KBM-7 (cell line): Measurements from ENCODE around the gene NDUFA11.
A peak's percentile ranks its signal among the peaks of the same experiment; 100 is the strongest.

Experiments used
- DNase-seq: peaks from one replicate; pipeline ENCODE4 v3.0.0-alpha.2; 2015
- in situ Hi-C: fragments of 300-500 bp; cut with MboI; formaldehyde crosslinking; loops from 2 replicates; pipeline ENCODE4 v1.14.3; 2020; ENCODE audit warnings: low sequenced_read_pairs, low pct_unique_long_range_greater_than_20kb, mixed read lengths

NDUFA11 gene

GRCh38 chr19:5903624-5904351, at the start of gene NDUFA11:
Gene NDUFA11 (minus strand): TSS chr19:5903790. CDS start chr19:5903708, 82 bp downstream.
- in situ Hi-C loops, result no loop called here
- peak; percentile 97 for DNase-seq

- no peak for DNase-seq
- in situ Hi-C loops, result no loop called here
These were observed 49.5 kb upstream of the NDUFA11 start for GRCh38 chr19:5953030-5953589.

- in situ Hi-C loops, result no loop called here
- no peak for DNase-seq
These were observed 48.8 kb upstream of the NDUFA11 start for GRCh38 chr19:5952193-5953029.

- in situ Hi-C loops, result no loop called here
These were observed 47.8 kb upstream of the NDUFA11 start for GRCh38 chr19:5951338-5951861.

GRCh38 chr19:5950741-5951140, 47.2 kb upstream of the NDUFA11 start:
- DNase-seq, result no peak
- in situ Hi-C loops, result no loop called here

More at GRCh38 chr19:5951338-5951861, 47.8 kb upstream of the NDUFA11 start:
- DNase-seq, result no peak

- in situ Hi-C loops, result no loop called here
- DNase-seq, result no peak
These were observed 46.3 kb upstream of the NDUFA11 start for GRCh38 chr19:5949792-5950305.

GRCh38 chr19:5948752-5949564, 45.4 kb upstream of the NDUFA11 start:
- no peak for DNase-seq
- in situ Hi-C loops, result no loop called here

- in situ Hi-C loops, result no loop called here
- no peak for DNase-seq
These were observed 43.8 kb upstream of the NDUFA11 start for GRCh38 chr19:5947435-5947834.

GRCh38 chr19:5943623-5944022, 40.0 kb upstream of the NDUFA11 start:
- in situ Hi-C loops, result no loop called here
- no peak for DNase-seq

GRCh38 chr19:5943045-5943444, 39.5 kb upstream of the NDUFA11 start:
- in situ Hi-C loops, result no loop called here
- no peak for DNase-seq

GRCh38 chr19:5941673-5942072, 38.1 kb upstream of the NDUFA11 start:
- in situ Hi-C loops, result no loop called here
- DNase-seq, result no peak

- in situ Hi-C loops, result no loop called here
- no peak for DNase-seq
These were observed 36.9 kb upstream of the NDUFA11 start for GRCh38 chr19:5940260-5941208.

- in situ Hi-C loops, result no loop called here
- no peak for DNase-seq
These were observed 34.0 kb upstream of the NDUFA11 start for GRCh38 chr19:5937550-5937949.

GRCh38 chr19:5936292-5936592, 32.7 kb upstream of the NDUFA11 start:
- DNase-seq, result no peak
- in situ Hi-C loops, result no loop called here

GRCh38 chr19:5935473-5936291, 32.1 kb upstream of the NDUFA11 start:
- in situ Hi-C loops, result no loop called here
- DNase-seq, result no peak

- DNase-seq, result no peak
- in situ Hi-C loops, result no loop called here
These were observed 31.3 kb upstream of the NDUFA11 start for GRCh38 chr19:5934774-5935472.

- in situ Hi-C loops, result no loop called here
- DNase-seq, result no peak
These were observed 30.4 kb upstream of the NDUFA11 start for GRCh38 chr19:5934069-5934401.
